Measurements from ENCODE around the gene CFAP57.

GRCh38 chr1:43233631-43234030 is 61.5 kb downstream of the CFAP57 start:
- TF ChIP-seq, protein P1, sequence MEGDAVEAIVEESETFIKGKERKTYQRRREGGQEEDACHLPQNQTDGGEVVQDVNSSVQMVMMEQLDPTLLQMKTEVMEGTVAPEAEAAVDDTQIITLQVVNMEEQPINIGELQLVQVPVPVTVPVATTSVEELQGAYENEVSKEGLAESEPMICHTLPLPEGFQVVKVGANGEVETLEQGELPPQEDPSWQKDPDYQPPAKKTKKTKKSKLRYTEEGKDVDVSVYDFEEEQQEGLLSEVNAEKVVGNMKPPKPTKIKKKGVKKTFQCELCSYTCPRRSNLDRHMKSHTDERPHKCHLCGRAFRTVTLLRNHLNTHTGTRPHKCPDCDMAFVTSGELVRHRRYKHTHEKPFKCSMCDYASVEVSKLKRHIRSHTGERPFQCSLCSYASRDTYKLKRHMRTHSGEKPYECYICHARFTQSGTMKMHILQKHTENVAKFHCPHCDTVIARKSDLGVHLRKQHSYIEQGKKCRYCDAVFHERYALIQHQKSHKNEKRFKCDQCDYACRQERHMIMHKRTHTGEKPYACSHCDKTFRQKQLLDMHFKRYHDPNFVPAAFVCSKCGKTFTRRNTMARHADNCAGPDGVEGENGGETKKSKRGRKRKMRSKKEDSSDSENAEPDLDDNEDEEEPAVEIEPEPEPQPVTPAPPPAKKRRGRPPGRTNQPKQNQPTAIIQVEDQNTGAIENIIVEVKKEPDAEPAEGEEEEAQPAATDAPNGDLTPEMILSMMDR (IDR thresholded peaks at IDR 0.05; ENCODE audit: poor library complexity, severe bottlenecking) = no peak
- no peak for TF ChIP-seq EZH2 (IDR thresholded peaks at IDR 0.05; ENCODE audit: borderline replicate concordance, insufficient read depth, low read length, poor library complexity, severe bottlenecking)
- TF ChIP-seq REST (IDR thresholded peaks at IDR 0.05; ENCODE audit: borderline replicate concordance) = no peak
- no peak for TF ChIP-seq SMC3 (conservative IDR thresholded peaks at IDR 0.05; ENCODE audit: poor library complexity)
- no peak for TF ChIP-seq RAD21 (conservative IDR thresholded peaks at IDR 0.05)
- TF ChIP-seq POLR2AphosphoS5 (IDR thresholded peaks at IDR 0.05) = no peak

All from neural cell (in vitro differentiated cells).